OCI-LY3 (cell line): ENCODE data around the gene KLK12.

Experiments
- EZH2phosphoT487 ChIP-seq: fragments of 200-600 bp; shearing (Covaris generic); IDR thresholded peaks from 2 replicates; pipeline ENCODE4 v1.6.1; 2018; ENCODE audit warnings: antibody characterized with exemption, mixed run types, low read depth
- TF ChIP-seq, protein P1 (sequence below): fragments of 200-600, 300-600 bp; sonication (generic); IDR thresholded peaks from 2 replicates; pipeline ENCODE4 v1.5.1; 2014; ENCODE audit warnings: antibody characterized with exemption, low read length, low read depth

- TF ChIP-seq, protein P1, sequence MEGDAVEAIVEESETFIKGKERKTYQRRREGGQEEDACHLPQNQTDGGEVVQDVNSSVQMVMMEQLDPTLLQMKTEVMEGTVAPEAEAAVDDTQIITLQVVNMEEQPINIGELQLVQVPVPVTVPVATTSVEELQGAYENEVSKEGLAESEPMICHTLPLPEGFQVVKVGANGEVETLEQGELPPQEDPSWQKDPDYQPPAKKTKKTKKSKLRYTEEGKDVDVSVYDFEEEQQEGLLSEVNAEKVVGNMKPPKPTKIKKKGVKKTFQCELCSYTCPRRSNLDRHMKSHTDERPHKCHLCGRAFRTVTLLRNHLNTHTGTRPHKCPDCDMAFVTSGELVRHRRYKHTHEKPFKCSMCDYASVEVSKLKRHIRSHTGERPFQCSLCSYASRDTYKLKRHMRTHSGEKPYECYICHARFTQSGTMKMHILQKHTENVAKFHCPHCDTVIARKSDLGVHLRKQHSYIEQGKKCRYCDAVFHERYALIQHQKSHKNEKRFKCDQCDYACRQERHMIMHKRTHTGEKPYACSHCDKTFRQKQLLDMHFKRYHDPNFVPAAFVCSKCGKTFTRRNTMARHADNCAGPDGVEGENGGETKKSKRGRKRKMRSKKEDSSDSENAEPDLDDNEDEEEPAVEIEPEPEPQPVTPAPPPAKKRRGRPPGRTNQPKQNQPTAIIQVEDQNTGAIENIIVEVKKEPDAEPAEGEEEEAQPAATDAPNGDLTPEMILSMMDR: no peak
- no peak for TF ChIP-seq EZH2phosphoT487
Measured at GRCh38 chr19:51079481-51080110, 44.8 kb upstream of the KLK12 start.
